SK-N-MC (cell line): Measurements from ENCODE around the gene DCAF8.

Experiments
- DNase-seq: peaks from one replicate; pipeline ENCODE4 v3.0.0-alpha.2; 2011; ENCODE audit warnings: low read depth, low spot score
- H3K27ac ChIP-seq: fragments of 200-600 bp; sonication (generic); 2 replicates; pipeline ENCODE4 v1.5.1; 2016; ENCODE audit warnings: mixed run types
- H3K36me3 ChIP-seq: fragments of 200-600 bp; sonication (generic); 2 replicates; pipeline ENCODE4 v1.6.1; 2017; ENCODE audit warnings: antibody characterized with exemption, low read length, mixed read lengths; ENCODE audit not compliant: insufficient read depth
- H3K4me3 ChIP-seq: fragments of 200-600 bp; sonication (generic); 2 replicates; pipeline ENCODE4 v1.5.1; 2016
- H3K9ac ChIP-seq: fragments of 200-600 bp; sonication (generic); 2 replicates; pipeline ENCODE4 v1.8.0; 2017; ENCODE audit warnings: mixed run types, mixed read lengths; ENCODE audit not compliant: insufficient read length
- H3K9me3 ChIP-seq: fragments of 200-600 bp; sonication (generic); 2 replicates; pipeline ENCODE4 v1.6.1; 2017; ENCODE audit warnings: low read depth, mild to moderate bottlenecking, antibody characterized with exemption, low read length, moderate library complexity, mixed read lengths
- EZH2 ChIP-seq: fragments of 200-600 bp; sonication (generic); IDR thresholded peaks from one replicate; pipeline ENCODE4 v1.6.1; 2017; ENCODE audit warnings: antibody characterized with exemption
- FOXP2 ChIP-seq: optimal IDR thresholded peaks from 2 replicates; pipeline ENCODE3; 2011; ENCODE audit warnings: mild to moderate bottlenecking, moderate library complexity; ENCODE audit not compliant: insufficient read depth; ENCODE audit errors: extremely low read length, control extremely low read depth
- POLR2AphosphoS5 ChIP-seq: IDR thresholded peaks from 2 replicates; pipeline ENCODE4 v1.6.1; 2012; ENCODE audit warnings: mild to moderate bottlenecking, low read depth, low read length, borderline replicate concordance

The DCAF8 gene

DNA sequence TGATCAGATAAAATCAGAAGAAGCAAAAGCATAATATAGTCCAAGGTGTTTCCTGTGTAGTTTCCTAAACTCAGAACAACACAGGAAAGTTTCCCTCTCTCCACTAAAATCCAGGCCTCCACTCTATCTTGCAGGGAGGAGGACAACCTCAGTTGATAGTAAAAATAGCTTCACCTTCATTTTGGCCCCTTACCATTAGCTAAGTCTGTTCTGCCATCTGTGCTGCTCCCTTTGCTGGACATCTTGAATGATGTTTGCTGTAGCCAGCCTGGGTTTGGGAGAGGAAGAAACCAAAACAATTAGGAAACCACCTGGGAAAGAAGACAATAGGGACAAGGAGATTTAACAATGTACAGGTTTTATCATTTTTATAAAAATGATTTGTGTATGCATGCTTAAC is 18.6 kb downstream of the DCAF8 start:
- Histone ChIP-seq H3K9ac (no peak overlapping the region), H3K27ac (no peak overlapping the region), H3K9me3 (no peaks in the 10 kb centered on the region), H3K36me3 (peaks cover 36% of the 10 kb centered on the region), H3K4me3 (no peak overlapping the region)
- TF ChIP-seq FOXP2 (no peak), POLR2AphosphoS5 (no peak), EZH2 (no peak)
- no peak for DNase-seq

DNA sequence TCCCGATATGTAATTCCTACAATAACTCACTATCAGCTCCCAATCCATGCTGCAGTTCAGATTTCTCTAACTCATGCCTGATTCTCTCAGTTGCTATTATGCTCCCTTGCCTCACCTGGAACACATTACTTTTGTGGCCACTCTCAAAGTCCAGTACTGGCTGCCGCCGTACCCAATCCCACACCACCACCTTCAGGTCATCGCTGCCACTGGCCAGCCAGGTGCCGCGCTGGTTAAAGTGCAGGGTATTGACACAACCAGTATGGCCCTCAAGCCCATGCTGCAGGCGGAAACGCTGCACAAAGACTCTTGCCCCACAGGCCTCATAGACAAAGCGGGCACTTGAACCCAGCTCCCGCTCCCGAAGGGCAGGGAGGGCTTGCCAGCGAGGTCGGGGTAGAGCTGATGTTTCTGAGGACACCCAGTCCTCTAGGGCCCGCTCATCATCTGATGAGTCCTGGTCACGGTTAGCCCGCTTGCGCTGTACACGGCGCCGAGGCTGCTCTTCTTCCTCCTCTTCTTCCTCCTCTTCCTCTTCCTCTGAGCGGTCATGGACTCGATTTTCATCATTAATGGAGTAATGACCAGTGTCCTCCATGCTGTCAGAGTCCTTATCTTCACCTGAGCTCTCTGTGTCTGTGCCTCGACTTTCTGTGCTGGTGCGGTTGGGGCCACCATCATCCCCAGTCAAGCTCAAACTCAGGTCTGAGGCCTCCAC is 22.6 kb downstream of the DCAF8 start:
- Histone ChIP-seq H3K9ac (no peak overlapping the region), H3K27ac (no peak overlapping the region), H3K36me3 (peaks cover 68% of the 10 kb centered on the region), H3K9me3 (no peaks in the 10 kb centered on the region), H3K4me3 (no peak overlapping the region)
- TF ChIP-seq EZH2 (no peak), FOXP2 (no peak), POLR2AphosphoS5 (no peak)
- no peak for DNase-seq

DNA sequence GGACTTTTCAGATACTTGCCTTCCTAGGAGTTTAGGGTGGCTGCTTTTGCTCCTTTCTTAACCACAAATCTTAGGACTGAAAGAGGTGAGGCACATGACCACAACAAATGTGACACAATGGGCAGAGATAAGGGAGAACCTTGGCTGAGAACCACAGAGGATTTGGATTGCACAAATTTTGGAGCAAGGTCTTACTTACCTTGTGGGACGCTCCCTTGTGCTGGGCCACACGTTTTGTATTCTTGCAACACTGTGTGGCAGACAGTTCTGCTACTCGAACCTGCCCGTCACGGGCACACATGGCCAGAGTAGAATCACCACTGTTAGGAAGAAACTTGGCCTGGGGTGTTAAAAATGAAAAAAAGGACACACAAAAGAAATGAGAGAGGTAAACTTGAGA is 23.9 kb downstream of the DCAF8 start:
- H3K9ac ChIP-seq = no peak overlapping the region
- H3K9me3 ChIP-seq = no peaks in the 10 kb centered on the region

DNA sequence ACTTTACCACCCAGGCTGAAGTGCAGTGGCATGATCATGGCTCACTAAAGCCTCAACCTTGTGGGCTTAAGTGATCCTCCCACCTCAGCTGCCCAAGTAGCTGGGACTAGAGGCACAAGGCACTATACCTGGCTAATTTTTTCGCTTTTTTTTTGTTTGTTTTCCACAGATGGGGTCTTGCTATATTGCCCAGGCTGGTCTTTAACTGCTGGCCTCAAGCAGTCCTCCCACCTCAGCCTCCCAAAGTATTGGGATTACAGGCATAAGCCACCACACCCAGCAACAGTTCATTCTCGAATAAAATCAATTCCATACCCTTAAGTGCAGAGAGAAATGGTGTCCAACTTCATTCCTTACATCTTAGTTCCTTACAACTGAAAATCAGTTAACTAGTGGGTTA is 24.8 kb downstream of the DCAF8 start:
- no peak for TF ChIP-seq FOXP2
- TF ChIP-seq POLR2AphosphoS5 = no peak
- TF ChIP-seq EZH2 = no peak
- H3K27ac ChIP-seq = no peak overlapping the region
- H3K4me3 ChIP-seq = no peak overlapping the region
- no peak for DNase-seq
- no peaks in the 10 kb centered on the region for H3K9me3 ChIP-seq
- H3K9ac ChIP-seq = no peak overlapping the region
- peaks cover 70% of the 10 kb centered on the region for H3K36me3 ChIP-seq

More for the DNA sequence above, 23.9 kb downstream of the DCAF8 start:
- no peak for TF ChIP-seq FOXP2
- no peak for TF ChIP-seq EZH2
- TF ChIP-seq POLR2AphosphoS5 = no peak
- H3K4me3 ChIP-seq = no peak overlapping the region
- H3K27ac ChIP-seq = no peak overlapping the region
- no peak for DNase-seq
- peaks cover 71% of the 10 kb centered on the region for H3K36me3 ChIP-seq

- H3K9ac ChIP-seq = no peak overlapping the region
- H3K36me3 ChIP-seq = peaks cover 70% of the 10 kb centered on the region
- H3K4me3 ChIP-seq = no peak overlapping the region
- no peak for DNase-seq
- no peak overlapping the region for H3K27ac ChIP-seq
- TF ChIP-seq POLR2AphosphoS5 = no peak
- TF ChIP-seq EZH2 = no peak
- no peak for TF ChIP-seq FOXP2
- H3K9me3 ChIP-seq = no peaks in the 10 kb centered on the region
Observed at GRCh38 chr1:160236806-160237205, 25.5 kb downstream of the DCAF8 start.

DNA sequence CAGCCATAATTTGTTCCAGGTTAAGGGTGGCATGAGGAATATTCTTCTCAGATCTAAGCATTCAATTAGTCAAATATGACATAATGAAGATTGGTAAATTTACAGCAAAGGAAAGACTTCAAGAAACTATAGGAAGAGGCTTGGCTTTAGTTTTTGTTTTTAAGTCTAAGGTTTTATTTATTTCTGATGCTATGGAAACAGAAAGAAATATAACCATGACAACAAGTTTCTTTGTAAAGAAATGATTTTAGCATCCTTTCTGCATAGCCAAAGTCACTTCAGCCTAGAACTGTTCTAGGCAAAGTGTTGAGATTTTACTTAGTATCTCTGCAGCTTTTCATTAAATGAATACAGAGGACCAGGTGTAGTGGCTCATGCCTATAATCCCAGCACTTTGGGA is 29.4 kb downstream of the DCAF8 start:
- Histone ChIP-seq H3K4me3 (no peak overlapping the region), H3K36me3 (peaks cover 70% of the 10 kb centered on the region), H3K9ac (no peak overlapping the region), H3K27ac (no peak overlapping the region), H3K9me3 (no peaks in the 10 kb centered on the region)
- TF ChIP-seq FOXP2 = no peak
- no peak for TF ChIP-seq POLR2AphosphoS5
- no peak for DNase-seq

DNA sequence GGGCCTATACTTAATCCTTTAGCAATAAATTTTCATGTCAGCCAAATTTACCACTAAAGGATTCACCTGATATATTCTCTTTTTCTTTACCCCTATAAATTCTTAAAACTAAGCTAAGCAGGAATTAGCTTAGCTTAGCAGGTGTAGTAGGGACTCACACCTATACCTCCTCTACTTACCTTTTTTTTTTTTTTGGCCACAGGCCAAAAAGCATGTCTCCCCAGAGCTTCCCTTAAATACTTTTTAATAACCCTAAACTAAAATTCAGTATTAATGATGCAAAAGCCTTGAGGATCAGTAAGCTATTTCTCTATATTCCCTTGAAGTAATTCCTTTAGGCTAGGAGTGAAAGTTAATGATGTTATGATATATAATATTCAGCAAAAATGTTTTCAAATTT is 33.9 kb downstream of the DCAF8 start:
- no peak for DNase-seq
- Histone ChIP-seq H3K9ac (no peak overlapping the region), H3K36me3 (peaks cover 84% of the 10 kb centered on the region), H3K4me3 (no peak overlapping the region), H3K27ac (no peak overlapping the region), H3K9me3 (no peaks in the 10 kb centered on the region)
- no peak for TF ChIP-seq EZH2
- no peak for TF ChIP-seq POLR2AphosphoS5
- no peak for TF ChIP-seq FOXP2

- H3K27ac ChIP-seq = no peak overlapping the region
- no peak overlapping the region for H3K4me3 ChIP-seq
- peaks cover 88% of the 10 kb centered on the region for H3K36me3 ChIP-seq
- no peaks in the 10 kb centered on the region for H3K9me3 ChIP-seq
- no peak for DNase-seq
- TF ChIP-seq FOXP2 (no peak), POLR2AphosphoS5 (no peak), EZH2 (no peak)
- H3K9ac ChIP-seq = no peak overlapping the region
Observed at GRCh38 chr1:160227561-160227960, 34.8 kb downstream of the DCAF8 start.

- H3K36me3 ChIP-seq = peaks cover 91% of the 10 kb centered on the region
- no peak for DNase-seq
- TF ChIP-seq POLR2AphosphoS5 = no peak
Observed at GRCh38 chr1:160227034-160227433, 35.3 kb downstream of the DCAF8 start.

More at GRCh38 chr1:160227034-160227433, 35.3 kb downstream of the DCAF8 start:
- H3K4me3 ChIP-seq = no peak overlapping the region
- H3K27ac ChIP-seq = no peak overlapping the region
- no peaks in the 10 kb centered on the region for H3K9me3 ChIP-seq
- H3K9ac ChIP-seq = no peak overlapping the region
